LHCN-M2 (cell line): Measurements from ENCODE around the gene EEF2K. TPM values are rescaled to one million over a fixed set of nuclear protein-coding genes. Genes with fewer than 3 reads are reported as not detected.
A peak's percentile ranks its signal among the peaks of the same experiment; 100 is the strongest.

Source experiments
- DNase-seq: peaks from one replicate; pipeline ENCODE4 v3.0.0-alpha.2; 2012; ENCODE audit warnings: low read depth
- total RNA-seq: library from RNA; depleted of rRNA; stranded (reverse); fragments of >200 nt; gene quantifications from 2 replicates; pipeline ENCODE4 v1.2.3, GENCODE V29; 2014

The EEF2K gene
- total RNA-seq, 1 experiment from 2014 or later: 16.1 TPM

- no peak for DNase-seq
These were observed 34.1 kb downstream of the EEF2K start for GRCh38 chr16:22240023-22240710.

DNA sequence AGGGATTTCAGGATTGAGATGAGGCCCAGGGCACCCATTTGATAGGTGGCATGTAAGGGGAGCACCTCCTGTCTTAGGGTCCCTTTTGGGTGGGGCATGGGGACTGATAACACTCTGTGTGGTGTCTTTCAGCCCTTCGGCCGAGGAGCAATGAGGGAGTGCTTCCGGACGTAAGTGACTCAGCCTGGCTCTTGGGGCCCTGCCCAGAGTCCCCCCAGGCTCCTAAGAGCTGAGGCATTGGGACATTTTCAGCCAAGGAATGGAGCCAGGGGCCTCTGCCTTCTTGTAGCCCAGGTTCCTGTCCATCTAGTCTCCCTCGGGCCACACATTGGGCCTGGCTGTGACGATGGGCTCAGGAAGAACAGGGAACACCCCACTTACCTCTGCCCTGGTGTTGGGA, 44.4 kb downstream of the EEF2K start:
- DNase-seq: no peak

DNA sequence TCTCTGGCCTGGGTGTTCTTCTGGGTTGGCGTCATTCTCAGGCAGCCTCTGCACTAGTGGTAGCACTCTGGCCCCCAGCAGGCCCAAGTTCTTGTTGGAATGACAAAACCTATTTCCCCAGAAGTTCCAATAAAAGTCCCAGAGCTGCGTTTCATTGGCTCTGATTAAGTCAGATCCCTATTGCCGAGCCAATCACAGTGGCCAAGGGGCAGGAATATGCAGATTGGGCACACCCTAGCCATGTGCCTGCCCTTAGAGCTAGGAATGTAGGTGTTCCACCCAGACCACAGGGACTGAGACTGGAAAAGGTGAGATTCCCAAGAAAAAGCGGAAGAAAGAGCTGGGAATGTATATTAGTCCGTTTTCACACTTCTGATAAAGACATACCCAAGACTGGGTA, 46.2 kb downstream of the EEF2K start:
- no peak for DNase-seq

GRCh38 chr16:22253272-22253671, 47.2 kb downstream of the EEF2K start:
- no peak for DNase-seq

- DNase-seq: peak; percentile 10
These were observed 49.3 kb downstream of the EEF2K start for GRCh38 chr16:22255335-22255734.

DNA sequence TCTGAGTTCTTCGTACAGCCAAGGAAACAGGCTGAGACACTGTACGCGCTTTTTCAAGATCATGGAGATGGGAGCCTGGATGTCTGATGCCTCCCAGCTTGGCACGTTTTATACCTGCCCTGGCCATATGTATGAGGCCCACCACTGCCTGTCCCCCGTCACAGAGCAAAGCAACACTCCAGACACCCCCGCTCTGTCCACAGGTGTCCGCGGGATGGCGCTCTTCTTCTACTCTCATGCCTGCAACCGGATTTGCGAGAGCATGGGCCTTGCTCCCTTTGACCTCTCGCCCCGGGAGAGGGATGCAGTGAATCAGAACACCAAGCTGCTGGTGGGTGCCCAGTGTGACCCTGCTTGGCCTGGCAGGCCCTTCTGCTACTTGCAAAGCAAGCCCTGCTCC, 51.4 kb downstream of the EEF2K start:
- no peak for DNase-seq

DNA sequence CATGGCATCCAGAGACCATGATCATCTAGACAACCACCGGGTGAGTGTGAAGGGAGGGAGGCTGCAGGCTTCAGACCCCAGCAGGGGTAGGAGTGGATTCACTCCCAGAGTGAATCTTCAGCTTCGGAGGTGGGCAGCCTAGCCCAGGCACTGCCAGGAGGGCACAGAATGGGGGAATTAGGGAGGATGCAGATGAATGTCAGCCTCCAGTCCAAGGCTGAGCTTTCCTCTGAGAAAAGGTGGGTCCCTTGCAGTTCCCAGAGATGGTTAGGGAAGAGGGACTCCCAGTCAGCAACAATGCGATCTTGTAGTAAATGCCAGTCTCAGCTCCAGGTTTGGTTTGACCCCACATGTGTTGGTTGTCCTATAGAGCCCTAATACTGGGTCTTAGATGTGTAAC, 54.4 kb downstream of the EEF2K start:
- DNase-seq: no peak

DNA sequence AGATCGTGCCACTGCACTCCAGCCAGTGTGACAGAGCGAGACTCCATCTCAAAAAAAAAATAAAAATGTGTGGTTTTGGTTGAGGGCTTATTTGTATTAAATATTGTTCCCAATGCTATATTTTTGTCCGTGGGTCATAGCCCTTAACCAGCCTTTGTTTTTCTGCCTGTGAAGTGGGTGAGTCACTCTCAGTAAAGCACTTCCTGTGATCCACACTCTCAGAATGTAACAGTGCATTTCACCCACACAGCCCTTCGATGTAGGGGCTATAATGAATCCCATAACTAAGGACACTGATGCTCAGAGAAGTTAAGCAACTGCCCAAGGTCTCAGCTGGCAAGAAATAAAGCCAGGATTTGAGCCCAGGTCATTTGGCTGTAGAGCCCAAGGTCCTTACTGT, 56.4 kb downstream of the EEF2K start:
- peak; percentile 17 for DNase-seq

- no peak for DNase-seq
These were observed 58.7 kb downstream of the EEF2K start for GRCh38 chr16:22264786-22265185.

GRCh38 chr16:22265351-22265750, 59.3 kb downstream of the EEF2K start:
- DNase-seq: no peak

DNA sequence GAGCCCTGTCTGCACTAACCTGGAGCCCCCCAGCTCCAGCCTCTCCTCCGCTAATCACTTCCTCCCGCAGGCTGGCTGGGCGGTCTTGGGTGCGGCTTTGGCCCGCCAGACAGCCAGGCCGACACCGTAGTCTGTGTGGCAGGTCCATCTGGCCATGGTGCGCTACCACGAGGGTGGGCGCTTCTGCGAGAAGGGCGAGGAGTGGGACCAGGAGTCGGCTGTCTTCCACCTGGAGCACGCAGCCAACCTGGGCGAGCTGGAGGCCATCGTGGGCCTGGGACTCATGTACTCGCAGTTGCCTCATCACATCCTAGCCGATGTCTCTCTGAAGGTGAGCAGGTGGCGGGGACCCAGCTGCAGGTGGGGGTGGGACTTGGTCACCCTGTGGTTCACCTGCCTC, 60.5 kb downstream of the EEF2K start:
- no peak for DNase-seq

DNA sequence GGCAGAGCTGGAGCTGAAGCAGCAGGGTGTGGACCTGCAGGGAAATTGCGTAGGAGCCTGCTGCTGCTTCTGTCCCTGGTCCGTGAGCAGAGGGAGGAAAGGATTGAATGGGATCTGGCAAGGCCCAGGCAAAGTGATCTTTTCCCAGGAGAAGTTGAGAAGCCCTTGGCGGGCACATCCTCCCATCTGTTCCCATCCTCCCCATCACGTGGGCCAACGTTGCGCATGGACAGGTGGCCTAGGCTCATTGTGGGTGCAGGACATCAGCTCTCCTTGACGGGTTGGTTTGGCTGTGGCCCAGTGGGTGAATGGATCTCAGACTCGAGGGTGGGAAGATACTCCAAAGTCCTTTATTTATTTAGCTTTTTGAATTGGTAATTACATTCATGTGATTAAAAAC, 61.7 kb downstream of the EEF2K start:
- DNase-seq: no peak

DNA sequence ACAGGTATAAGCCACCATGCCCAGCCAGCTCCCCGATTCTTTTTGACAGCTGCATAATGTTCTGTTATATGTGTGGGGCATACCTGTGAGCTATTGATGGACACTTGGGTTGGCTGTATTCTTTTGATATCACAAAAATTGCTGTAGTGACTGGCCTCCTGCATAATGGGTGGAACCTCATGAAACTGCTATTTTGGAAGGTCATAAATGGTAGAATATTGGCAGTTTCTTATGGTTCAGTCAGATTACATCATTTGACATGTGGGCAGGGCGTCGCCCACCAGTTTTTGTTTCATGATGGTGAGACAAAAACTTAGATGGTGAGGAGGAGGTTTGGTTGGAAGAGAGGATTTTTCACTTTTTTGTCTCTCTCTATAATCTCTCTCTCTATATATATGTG, 64.4 kb downstream of the EEF2K start:
- no peak for DNase-seq

DNA sequence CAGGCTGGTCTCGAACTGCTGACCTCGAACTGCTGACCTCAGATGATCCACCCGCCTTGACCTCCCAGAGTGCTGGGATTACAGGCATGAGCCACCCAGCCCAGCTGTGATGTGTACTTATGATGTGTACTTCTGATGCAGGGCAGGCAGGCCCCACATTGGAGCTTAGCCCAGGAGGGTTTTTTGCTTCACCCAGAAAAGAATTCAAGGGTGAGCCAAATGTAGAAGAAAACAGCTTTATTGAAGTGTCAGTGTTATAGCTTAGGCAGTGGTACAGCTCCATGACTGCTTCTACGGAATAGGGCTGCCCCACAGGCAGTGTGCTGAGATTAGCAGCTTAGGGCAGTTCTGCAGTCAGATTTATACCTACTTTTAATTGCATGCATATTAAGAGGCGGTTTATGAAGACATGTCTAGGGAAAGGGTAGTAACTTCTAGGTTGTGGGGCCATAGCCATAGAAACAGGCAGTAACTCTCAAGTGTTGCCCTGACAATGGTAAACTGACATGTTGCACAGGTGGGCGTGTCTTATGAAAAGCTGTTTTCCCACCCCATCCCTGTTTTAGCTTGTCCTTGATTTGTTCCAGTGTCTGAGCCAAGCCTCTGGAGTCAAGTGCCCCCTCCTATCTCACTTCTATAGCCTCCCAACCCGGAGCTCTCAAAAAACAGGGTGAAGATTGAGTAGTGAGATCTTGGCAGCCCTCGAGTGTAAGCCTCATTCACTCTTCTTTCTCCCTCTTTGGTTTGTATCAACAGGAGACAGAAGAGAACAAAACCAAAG, 67.0 kb downstream of the EEF2K start:
- peak; percentile 14 for DNase-seq

GRCh38 chr16:22274916-22275315, 68.8 kb downstream of the EEF2K start:
- DNase-seq: no peak

DNA sequence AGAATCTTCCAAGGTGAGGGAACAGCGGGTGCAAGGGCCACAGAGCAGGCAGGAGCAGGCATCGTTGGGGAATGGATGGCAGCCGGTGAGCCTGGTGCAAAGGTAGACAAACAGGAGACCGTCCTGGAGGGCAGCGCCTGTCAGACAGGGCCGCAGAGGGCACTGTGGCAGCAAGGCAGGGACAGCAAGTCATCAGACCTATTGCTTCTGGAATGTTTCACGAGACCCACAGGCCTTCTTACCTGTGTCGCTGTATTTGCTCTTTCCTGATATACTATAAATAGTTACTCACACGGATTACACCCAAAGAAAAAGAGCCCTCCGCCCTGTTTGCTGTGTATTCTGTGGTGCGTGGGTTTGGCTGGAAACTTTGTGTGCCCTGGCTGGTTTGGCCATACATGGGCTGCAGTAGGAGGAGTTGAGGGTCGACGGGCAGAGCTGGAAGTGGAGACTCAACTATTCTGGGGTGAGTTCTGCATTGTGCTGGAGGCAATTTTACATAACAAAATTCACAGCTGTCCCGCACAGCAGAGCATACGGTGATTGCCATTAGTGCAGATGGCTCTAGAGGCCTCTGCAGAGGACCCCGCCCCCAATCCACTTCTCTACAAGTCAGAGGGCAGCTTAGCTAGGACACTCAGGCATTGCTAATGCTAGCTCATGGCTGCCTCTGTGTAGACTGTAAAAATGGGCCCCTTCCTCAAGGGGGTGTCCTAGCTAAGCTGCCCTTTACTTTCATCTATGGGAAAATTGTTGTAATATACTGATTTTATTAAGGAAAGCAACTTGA, 72.6 kb downstream of the EEF2K start:
- no peak for DNase-seq

- DNase-seq: no peak
These were observed 76.3 kb downstream of the EEF2K start for GRCh38 chr16:22282254-22282892.

DNA sequence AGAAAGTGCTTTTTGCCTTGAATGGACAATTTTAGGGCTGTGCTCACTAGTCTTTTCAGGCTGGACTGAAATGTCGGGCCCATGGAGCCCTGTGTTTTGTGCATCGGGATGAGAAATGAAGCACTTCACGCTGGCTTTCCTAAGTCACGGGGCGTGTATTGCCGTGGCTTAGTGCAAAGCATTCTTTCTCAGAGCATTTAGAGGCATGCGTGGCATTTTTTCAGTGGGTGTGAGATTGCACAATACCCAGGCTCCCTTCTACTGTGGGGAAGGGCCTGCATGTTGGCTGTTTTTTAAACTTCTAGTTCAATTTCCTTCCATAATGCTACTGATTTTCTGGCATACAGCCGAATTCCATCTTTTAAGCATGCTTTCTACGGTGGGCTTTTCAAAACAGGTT, 78.6 kb downstream of the EEF2K start:
- no peak for DNase-seq

DNA sequence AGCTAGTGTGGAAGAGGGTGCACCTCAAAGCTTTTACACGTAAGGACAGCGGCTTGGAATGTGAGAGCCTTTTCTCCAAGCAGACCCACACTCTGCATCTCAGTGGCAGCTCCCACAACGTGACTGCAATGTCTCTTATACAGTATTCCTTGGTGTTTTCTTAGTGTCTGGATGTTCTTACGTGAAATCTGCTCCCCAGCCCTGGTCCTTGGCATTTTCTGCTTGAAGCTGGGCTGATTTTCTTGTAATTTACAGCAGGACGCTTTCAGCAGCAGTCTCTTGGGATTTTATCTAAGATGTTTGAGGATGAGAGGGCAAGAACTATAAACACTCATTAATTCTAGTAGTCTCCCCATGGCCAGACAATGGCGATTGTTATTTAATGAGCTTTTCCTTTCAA, 79.0 kb downstream of the EEF2K start:
- DNase-seq: no peak

DNA sequence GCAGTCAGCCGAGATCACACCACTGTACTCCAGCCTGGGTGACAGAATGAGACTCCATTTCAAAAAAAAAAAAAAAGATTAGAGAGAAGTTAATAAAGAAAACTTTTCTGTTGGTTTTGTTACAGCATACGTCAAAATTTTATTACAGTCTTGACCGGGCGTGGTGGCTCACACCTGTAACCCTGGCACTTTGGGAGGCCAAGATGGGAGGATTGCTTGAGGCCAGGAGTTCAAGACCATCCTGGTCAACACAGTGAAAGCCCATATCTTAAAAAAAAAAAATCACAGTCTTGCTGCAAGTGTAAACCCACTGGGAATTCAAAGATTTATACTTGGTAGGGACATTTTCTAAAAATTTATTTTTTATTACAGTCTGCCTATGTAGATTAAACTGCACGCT, 84.9 kb downstream of the EEF2K start:
- no peak for DNase-seq

GRCh38 chr16:22291860-22292318, 85.8 kb downstream of the EEF2K start:
- no peak for DNase-seq

DNA sequence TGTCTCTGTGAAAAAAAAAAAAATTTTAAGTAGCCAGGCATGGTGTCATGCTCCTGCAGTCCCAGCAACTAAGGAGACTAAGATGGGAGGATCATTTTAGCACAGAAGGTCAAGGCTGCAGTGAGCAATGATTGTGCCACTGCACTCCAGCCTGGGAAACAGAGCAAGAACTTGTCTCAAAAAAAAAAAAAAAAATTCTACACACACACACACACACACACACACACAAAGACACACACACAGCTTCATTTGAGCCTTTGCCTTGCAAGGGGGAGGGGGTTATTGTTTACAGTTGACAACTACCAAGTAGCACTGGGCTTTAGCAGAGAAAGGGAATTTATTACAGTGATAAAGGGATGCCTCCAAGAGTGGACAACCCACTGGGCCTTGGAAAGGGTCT, 86.2 kb downstream of the EEF2K start:
- DNase-seq: no peak
